Stimulated activated CD8-positive, alpha-beta memory T cell treated with anti-CD3 and anti-CD28 coated beads, Interleukin-2, amount 100 ng/mL, for 1 hour (primary cell): ENCODE data around the gene TSHZ2.
"Not testable (repeated sequence)": the region's sequence is repeated elsewhere in the genome, so short reads cannot be mapped to it uniquely, and the experiment has no call there.

Experiments
- DNase-seq, 2 donors: peaks; one replicate each; pipeline ENCODE4 v3.0.0-alpha.2; 2020; ENCODE audit warnings: low read depth in 2 of 2

TSHZ2 gene

DNA sequence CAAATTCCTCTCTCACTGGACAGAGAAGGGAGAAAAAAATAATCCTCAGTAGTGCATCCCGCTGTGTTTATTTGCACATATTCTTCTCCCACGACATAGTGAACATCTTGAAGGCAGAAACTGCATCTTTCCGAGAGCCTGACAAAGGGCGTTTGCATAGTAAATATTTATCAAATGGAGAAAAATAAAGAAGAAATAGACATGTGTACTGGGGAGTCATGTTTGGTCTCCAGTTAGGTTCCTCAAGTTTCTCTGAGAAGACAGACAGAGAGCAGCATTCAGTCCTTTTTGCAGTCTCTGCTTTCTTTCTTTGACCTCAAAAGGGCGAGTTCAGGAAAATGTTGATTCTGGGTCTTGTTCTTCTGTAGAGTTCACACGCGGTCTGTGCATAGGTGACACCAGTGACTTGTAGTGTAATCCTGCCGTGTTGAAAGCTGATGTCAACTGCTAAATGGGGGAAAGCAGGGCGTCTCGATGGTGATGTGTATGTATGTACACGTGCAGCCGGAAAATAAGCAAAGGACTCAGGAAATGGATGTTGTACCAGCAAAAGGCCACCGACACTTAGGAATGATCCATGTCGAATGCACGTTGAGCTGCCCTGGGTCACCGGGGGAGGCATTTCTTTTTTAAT is 335.9 kb downstream of the TSHZ2 start:
- no peak for DNase-seq

- DNase-seq: no peak
Observed at GRCh38 chr20:53309515-53309914, 337.4 kb downstream of the TSHZ2 start.

GRCh38 chr20:53312957-53313356 is 340.8 kb downstream of the TSHZ2 start:
- no peak for DNase-seq

DNA sequence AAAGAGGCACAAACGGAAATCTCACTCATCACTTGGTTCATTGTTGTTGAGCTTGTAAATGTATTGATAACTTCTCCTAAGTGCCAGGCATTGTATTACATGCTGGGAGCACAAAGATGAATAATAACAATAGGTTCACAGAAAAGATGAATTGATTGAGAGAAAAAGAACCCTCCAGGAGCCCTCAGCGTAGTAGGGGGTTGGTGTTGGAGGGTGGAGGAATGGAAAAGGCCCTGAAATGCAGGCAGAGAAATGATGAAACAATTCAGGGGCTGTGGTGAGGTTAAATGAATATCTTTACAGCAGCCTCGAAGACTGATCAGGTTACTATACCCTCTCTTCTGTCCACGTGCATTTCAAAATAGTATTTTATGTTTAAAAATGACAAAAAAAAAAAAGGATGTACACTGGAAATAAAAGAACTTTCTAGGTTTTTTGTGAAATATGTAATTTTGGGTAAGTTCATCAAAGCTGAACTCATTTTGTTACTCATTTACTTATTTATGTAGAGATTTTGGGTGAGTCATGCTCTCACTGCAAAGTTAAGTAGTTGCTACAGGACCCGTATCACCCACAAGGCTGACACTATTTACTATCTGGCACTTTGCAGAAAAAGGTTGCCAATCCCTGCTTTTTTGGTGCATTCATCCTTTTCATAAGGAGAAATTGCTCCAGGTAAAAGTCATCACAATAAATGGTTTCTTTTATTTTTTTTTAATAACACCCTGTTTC is 344.2 kb downstream of the TSHZ2 start:
- no peak for DNase-seq

DNA sequence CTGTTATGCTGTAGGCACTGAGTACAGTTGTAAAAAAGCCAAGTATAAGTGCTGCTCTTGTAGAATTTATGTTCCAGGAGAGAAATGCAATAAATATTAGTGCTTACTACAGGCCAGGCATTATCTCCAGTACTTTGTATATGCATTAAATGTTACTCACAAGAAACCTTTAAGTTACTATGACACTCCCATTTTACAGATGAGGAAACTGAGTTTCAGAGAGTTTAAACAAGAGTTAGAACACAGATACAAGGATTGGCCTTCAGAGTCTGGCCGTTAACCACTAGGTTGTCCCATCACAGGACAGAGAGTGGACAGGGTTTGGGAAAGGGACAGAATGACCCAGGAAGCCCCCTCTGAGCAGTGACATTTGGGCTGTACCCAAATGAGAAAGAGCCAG is 347.0 kb downstream of the TSHZ2 start:
- no peak for DNase-seq

DNA sequence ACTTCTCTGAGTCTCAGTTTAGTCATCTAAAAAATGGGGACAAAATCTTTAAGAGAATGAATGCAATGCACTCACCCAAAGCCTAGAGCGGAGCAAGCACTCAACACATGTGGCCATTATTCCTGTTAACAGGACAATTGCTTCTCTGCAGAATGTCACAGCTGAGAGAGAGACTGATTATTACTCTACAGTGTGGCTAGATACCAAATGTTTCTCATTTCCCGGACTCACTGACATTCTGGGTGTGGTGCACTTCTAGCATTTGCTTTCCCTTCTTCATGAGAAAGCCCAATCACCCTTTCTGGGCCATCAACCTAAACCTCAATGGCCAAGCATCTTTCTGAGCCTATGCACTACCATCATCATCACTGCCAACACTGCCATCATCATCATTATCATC is 347.6 kb downstream of the TSHZ2 start:
- DNase-seq: no peak

DNA sequence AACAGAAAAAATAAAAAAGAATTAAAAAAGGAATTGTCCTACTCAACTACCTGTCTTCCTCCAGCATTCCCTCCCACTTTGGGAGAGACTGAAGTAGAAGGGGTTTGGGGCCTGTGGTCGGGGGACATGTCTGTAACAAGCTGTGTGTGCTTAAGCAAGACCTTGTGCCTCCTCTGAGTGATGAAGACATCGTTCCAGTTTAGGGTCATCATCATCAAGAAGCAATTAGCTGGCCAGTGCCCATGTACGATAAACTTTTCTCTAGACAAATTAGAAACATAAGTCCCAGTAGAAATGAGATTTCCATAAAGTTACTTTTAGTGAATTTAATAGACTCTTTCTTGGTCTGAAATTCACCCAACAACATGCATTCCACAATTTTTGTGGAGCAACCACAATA is 348.5 kb downstream of the TSHZ2 start:
- DNase-seq: no peak

- DNase-seq: no peak
Observed at GRCh38 chr20:53321596-53321995, 349.4 kb downstream of the TSHZ2 start.

- no peak for DNase-seq
Observed at GRCh38 chr20:53322651-53323050, 350.5 kb downstream of the TSHZ2 start.

DNA sequence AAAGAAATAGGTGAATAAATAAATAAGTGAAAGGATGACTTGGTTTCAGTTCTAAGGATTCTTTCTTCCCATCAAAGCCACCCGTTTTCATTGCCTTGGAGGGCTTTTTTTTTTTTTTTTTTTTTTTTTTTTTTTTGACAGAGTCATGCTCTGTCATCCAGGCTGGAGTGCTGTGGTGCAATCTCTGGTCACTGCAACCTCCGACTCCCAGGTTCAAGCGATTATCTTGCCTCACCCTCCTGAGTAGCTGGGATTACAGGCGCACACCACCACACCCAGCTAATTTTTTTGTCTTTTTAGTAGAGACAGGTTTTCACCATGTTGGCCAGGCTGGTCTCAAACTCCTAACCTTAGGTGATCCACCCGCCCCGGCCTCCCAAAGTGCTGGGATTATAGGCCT is 351.3 kb downstream of the TSHZ2 start:
- not testable (repeated sequence) for DNase-seq

DNA sequence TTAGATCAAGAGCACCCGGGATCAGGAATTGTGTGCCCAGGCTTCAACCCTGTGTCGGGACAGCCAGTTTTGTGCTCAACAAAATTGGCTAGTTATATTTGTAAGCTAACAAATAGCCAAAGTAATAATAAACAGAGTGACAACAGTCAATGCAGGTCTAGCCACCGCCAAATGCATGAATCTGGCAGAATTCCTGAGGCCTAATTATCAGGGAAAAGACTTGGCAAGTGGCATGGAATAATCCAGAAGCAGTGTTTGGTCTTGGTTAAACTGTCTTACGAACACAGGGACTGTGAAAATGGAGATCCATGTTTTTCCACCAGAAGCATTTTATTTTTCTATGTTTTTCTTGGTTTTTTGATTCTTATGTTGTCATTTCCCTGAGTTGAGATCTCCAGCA is 352.7 kb downstream of the TSHZ2 start:
- no peak for DNase-seq

- no peak for DNase-seq
Observed at GRCh38 chr20:53328961-53329360, 356.8 kb downstream of the TSHZ2 start.

- DNase-seq: no peak
Observed at GRCh38 chr20:53329781-53330180, 357.6 kb downstream of the TSHZ2 start.

- no peak for DNase-seq
Observed at GRCh38 chr20:53330601-53331140, 358.5 kb downstream of the TSHZ2 start.

DNA sequence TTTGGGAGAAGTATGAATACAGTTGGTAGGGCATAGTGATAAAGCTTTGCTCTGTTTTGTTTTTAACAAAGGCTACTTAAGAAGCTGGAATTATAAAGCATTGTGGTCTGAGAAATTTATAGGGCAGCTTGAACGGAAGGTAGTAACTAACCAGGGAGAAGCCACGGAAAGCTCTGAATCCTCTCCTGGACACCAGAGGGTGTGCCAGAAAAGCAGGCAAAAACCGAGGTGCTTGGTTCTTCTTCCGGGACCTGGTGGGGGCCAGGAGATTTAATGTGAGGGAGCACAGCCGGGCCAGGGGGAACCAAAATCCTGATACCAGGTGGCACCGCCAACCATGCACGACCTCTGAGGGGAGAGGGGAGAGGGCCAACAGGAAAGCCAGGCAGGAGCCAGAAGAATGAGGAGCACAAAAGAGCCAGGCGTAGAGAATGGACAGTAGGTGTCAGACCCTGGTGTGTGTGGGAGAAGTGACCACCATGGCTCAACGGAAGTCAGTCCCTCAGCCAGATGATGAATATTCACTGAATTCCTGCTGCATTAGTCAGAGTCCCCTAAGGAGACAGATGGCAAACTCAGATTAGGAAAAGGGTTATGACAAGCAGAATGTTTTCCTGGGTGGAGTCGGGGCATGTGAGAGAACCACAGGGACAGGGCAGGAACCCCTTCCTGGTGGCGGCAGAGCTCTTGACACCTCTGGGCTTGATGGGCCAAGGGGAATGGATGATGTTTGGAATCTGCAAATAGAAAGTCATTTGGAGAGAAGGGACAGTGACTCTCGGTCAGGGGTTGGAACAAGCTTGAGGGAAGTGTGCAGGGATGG is 359.2 kb downstream of the TSHZ2 start:
- no peak for DNase-seq

GRCh38 chr20:53332022-53332837 is 360.1 kb downstream of the TSHZ2 start:
- DNase-seq: no peak

DNA sequence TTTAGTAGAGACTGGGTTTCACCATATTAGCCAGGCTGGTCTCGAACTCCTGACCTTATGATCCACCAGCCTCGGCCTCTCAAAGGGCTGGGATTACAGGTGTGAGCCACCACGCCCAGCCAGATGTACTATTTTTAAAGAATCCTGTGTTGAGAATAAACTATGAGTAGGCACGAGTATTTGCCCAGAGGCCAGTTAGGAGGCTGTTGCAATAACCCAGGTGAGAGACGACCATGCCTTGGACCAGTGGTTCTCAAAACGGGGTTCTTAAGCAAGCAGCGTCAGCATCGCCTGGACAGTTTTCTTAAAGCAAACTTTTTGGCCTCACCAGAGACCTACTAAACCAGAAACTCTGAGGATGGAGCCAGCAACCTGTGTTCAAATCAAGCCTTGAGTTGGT is 362.7 kb downstream of the TSHZ2 start:
- no peak for DNase-seq

- DNase-seq: no peak
Observed at GRCh38 chr20:53335555-53335954, 363.4 kb downstream of the TSHZ2 start.

DNA sequence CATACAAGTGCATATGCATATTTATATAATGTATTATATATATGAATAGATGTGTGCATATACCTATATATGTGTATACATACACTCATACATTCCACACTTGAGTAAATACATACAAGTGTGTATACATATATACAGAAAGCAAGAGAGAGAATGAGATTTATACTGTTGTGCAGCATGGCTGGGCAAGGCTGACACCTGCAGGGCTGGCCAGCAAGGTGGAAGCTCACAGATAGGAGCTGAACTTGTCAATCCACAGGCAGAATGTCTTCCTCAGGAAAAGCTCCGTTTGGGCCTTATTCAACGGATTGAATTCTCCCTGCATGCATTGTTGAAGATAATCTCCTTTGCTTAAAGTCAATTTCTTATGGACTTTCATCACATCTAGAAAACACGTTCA is 364.7 kb downstream of the TSHZ2 start:
- DNase-seq: no peak

DNA sequence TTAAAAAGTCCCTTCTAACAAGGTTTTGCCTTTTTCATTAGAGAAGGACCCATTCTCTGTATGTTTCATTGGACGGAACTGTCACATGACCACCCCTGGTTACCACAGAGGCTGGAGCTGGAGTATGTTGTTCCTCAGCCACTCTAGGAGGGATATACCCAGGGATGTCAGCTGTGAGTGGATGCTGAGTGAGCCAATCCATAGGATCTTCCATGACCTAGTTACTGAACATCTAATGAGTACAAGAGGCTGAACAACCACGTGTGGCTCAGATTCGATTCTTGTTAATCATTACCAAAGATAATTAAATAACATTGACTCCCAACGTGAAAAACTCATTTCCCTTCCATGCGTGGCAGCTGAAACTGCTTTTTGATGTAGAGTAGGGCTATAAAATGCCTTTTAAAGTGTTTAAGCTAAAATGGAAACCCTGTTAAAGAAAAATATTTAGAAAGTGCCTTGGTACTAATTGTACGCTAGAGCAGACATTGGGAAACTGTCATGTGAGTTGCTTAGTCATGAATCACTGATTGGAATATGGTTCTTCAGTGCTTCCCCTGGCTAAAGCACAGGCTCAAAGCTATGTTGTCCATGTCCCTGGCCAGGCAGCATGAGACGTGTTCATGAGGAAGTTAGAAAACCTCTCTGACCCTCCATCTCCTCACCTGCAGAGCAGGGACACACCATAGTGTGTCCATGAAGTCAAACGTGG is 365.4 kb downstream of the TSHZ2 start:
- no peak for DNase-seq

- no peak for DNase-seq
Observed at GRCh38 chr20:53338716-53339115, 366.6 kb downstream of the TSHZ2 start.
